DND-41 (cell line): ENCODE data around the gene BORCS6.

Source experiments
- CTCF ChIP-seq: IDR thresholded peaks from 2 replicates; pipeline ENCODE4 v1.5.1; 2012; ENCODE audit warnings: borderline replicate concordance, low read length, moderate library complexity, mild to moderate bottlenecking; ENCODE audit not compliant: poor library complexity, severe bottlenecking; ENCODE audit errors: extremely low read depth
- EZH2 ChIP-seq: IDR thresholded peaks from 3 replicates; pipeline ENCODE4 v1.6.1; 2012; ENCODE audit warnings: borderline replicate concordance, low read depth, mild to moderate bottlenecking, moderate library complexity, low read length, inconsistent platforms; ENCODE audit not compliant: severe bottlenecking

DNA sequence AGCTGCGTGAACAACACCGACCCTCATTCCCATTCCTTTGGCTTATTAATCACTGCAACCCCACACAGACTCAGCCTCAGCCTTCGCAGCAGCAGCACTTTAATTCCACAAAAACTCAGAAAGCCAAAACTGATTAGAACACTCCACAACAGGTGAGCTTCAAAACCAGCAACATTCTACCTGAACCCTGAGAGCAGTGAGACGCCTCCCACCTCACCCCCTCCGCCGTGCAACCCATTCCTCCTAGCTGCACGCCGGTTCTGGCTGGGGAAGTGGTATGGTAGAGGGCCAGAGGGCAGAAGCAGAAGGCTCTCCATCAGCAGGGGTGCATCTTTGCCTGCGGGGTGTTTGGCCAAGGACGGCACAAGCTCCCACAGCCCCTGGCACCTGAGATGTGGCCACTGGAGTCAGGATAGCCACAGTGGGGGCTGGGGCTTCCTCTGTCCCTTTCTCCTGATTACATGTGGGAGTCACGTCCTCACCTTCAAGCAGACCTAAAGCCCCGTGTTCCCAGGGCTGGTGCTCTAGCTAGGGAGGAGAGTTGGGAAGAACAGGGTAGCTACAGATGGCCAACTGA is 1.6 kb downstream of the BORCS6 start:
- TF ChIP-seq CTCF: no peak
- no peak for TF ChIP-seq EZH2
